HG03442 (cell line): ENCODE data around the gene PHF20.
"Not testable (repeated sequence)": the region's sequence is repeated elsewhere in the genome, so short reads cannot be mapped to it uniquely, and the experiment has no call there.

Experiments used
- ATAC-seq: cut with Tn5 transposase; IDR thresholded peaks from one replicate; pipeline ENCODE4 v1.9.1; 2021; ENCODE audit warnings: mild to moderate bottlenecking, moderate library complexity; ENCODE audit not compliant: unreplicated experiment

The PHF20 gene

DNA sequence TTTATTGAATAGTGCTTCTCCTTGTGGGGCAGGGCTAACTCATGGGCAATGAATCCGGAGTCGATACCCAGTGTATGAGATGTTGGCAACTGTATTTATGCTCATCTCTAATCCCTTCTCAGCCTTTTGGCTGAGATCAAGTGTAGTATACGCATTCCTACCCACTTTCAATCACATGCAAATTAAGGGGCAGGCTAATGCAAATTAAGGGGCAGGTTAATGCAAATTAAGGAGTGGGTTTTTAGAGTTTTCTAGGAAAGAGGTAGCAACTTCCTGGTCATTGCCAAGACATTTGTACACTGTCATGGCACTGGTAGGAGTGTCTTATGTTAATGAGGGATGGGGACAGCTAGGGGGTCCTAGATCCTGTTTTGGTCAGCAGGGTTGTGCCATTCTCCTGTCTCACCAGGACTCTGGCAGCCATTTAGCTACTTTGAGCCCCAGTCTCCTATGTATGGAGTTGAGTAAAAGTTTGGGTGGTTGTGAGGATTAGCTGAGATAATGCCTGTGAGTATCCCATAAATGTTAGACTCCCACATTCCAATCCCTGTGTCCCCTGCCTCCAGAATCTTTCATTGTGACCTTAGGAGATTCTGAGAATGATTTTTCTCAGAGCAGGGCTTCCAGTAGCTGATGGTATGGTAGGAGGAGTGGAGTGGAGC, 196.3 kb downstream of the PHF20 start, which contains the start of gene CNBD2:
TSS of gene CNBD2 (plus strand) at position 612 of the 662 bp plus-strand sequence. CDS start 173 bp downstream, outside the sequence.
- no peak for ATAC-seq

DNA sequence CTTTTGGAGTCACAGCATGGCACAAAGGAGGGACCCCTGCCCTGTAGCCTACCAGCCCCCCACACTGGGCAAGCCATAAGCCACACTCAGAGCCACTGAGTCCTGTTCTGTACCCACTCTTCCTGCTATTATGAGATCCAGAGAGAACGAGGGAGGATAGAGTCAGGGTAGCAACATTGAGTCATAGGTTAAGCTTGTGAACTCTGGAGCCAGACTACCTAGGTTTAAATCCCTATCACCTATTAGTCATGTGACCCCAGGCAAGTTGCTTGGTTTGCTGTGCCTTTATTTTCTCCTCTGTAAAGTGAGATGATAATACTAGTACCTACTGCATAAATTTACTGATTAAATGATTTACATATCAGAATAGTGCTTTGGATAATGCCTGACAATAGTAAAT, 197.1 kb downstream of the PHF20 start:
- ATAC-seq, result no peak

DNA sequence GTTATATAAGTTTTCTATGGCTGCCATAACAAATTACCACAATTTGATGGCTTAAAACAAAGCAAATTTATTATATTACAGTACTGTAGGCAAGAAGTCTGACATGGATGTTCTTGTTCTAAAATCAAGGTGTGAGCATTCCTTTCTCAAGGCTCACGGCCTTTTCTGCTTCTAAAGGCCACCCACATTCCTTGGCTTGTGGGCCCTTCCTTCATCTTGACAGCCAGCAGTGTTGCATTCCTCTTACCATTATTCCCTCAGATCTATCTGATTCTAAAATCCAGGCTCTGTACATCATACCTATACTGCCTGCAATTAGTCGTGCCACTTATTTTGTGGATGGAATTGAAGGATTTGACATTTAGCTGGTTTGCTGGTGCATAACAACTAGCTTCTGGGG, 200.2 kb downstream of the PHF20 start:
- no peak for ATAC-seq

DNA sequence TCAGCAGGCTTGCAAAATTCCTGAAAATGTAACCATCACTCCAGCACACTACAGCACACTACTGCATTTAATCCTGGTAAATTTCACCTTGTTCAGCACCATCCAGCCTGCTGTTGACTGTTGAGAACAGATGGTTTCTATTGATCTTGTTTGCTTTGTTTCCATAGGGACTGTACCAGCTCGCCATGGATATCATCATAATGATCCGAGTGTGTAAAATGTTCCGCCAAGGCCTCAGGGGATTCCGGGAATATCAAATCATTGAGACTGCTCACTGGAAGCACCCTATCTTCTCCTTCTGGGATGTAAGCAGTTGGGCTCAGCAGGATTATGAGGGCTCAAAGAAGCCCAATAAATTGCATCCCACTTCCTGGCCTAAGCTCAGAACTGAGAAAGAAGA, 200.6 kb downstream of the PHF20 start:
- no peak for ATAC-seq

DNA sequence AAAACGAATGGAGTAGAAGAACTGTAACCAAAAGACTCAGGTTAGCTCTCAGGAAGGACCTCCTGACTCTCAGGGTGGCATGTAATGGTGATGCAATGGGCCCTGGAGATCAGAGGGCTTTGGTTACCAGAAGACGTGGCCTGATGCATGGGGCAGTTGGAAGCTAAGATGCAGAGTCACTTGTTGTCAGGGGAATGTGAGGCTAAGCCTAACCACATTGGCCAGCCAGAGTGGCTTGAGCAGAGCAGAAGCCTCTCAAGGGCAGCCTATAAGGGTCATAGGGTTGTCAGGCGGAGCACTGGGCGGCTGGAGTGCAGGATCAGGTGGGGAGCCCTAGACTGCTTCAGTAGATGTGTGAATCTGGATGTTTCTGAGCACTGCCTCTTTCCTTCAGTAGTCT, 202.4 kb downstream of the PHF20 start:
- no peak for ATAC-seq

DNA sequence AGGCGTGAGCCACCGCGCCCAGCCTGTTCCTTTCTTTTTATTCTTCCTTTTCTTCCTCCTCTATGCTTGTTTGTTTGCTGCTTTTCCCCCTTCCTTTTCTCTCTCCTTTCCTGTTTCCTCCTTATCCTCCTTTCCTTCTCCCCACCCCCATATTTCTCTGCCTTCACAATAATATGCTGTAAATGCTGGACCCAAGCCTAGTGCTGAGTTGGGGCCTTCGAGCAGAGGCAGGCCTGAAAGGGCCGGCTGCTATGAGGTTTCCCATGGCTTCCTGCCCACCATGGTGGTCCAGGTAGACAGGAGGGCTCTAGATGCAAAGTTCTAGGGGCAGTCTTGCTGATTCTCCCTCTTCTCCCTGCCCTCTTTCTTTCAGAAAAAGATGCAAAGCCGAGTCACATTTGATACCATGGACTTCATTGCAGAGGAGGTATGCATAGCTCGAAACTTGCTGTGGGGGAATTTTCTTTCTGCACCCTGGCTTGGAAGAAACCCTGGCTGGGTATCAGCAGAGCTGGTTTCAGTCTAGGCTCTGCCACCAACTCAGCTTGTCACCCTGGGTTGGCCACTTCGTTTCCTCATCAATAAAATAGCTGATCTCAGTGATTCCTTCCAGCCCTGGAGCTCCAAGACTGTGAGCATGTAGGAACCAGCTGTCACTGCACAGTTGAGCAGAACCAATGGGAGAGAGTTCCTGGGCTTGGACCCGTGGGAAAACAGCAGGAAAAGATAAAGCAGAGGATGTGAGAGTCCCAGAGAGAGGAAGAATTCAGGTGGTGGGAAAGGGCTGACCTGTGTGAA, 204.0 kb downstream of the PHF20 start:
- ATAC-seq, result no peak

DNA sequence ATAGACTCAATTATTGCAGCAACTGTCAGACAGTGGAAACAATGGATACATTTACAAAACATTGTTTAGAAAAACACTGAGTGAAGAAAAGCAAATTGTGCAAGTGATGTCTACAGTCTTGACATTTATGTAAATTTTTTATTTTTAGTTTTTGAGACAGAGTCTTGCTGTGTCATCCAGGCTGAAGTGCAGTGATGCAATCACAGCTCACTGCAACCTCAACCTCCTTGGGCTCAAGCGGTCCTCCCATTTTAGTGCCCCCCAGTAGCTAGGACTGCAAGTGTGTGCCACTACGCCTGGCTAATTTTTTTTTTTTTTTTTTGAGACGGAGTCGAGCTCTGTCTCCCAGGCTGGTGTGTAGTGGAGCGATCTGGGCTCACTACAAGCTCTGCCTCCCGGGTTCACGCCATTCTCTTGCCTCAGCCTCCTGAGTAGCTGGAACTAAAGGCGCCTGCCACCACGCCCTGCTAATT, 206.3 kb downstream of the PHF20 start:
- ATAC-seq, result no peak

DNA sequence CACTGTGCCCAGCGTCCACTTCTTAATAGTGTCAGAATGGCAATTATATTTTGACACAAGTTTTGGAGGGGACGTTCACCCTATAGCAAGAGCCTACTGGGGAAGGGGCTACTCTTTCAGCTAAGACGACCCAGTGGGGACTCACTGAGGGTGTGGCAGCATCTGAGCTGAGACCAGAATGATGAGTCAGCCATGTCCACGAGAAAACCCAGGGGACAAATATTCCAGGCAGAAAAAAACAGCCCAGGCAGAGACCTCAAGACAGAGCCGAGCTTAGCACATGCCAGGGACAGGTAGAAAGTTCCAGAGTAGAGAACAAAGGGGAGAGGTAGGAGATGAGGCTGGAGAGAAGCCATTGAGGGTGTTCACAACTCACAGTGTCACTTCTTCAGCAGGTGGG, 207.7 kb downstream of the PHF20 start:
- no peak for ATAC-seq

DNA sequence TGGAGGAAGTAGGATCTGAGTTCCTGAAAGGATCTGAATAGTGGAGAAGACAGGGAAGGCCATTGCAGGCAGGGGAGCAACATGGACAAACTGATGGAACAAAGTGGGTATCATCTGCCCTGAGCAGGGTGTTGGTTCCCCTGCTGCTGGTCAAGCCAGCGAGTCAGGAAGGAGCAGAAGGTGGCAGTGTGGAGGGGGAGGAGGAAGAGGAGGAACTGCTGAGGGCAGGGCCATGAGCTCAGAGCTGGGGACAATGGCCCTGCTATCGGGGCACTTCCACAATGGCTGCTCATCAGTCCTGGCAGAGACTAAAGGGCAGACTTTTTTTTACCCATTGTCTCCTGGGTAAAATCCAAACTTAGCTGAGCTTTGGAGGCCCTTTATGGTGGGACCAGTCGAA, 210.2 kb downstream of the PHF20 start:
- no peak for ATAC-seq

DNA sequence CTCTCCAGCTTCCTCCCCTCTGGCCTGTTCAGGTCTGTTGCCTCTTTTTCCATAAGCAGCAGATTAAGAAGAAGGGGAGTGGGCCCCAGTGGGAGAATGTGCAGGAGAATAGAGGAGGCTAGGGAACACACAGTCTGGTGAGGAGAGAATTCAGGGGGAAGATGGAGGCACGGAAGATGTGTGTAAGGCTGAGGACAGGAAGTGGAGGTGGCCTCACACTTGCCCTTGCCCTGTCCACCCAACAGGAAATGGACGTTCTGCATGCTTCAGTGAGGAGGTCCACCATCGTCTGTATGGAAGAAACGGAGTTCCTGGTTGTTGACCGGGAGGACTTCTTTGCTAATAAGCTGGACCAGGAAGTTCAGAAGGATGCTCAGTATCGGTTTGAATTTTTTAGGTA, 212.6 kb downstream of the PHF20 start:
- no peak for ATAC-seq

DNA sequence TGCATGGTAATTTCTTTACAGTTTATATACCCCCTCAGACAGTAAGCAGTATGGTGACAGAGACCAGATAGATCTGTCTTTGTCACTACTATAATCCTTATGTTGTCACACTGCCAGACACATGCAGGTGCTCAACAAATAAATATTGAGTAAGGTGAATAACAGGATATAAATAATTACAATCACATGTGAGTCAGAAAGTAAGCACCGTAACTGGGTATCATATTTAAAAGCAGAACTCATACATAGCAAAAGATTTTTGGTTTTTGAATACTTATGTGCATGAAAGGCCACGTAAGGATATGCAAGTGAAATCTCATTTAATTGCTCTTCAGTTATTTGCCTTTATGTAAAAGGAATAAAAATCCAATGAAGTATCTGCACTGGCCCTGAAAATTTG, 214.0 kb downstream of the PHF20 start:
- no peak for ATAC-seq

DNA sequence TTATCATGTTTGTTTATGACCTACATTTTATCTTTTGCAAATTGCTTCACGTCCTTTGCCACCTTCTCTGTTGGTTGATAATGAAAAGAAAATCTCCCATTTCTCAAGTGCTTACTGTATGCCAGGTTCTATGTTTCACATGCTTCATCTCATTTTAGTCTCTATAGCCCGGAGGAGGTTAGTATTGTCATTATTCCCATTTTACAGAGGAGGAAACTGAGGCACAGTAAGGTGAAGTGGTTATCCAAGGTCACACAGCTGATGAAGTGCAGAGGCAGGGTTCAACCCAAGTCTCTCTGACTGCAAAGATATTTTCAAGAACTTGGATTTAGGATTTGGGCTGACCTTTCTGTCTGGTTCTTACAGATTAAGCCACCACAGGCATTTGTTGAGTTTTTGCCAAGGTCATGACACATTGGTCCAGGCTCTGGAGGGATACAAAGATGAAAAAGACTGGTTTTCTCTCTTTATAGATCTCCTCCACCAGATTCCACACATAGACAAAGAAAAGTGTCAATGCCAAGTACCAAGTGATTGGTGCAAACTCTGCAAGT, 217.2 kb downstream of the PHF20 start:
- no peak for ATAC-seq

DNA sequence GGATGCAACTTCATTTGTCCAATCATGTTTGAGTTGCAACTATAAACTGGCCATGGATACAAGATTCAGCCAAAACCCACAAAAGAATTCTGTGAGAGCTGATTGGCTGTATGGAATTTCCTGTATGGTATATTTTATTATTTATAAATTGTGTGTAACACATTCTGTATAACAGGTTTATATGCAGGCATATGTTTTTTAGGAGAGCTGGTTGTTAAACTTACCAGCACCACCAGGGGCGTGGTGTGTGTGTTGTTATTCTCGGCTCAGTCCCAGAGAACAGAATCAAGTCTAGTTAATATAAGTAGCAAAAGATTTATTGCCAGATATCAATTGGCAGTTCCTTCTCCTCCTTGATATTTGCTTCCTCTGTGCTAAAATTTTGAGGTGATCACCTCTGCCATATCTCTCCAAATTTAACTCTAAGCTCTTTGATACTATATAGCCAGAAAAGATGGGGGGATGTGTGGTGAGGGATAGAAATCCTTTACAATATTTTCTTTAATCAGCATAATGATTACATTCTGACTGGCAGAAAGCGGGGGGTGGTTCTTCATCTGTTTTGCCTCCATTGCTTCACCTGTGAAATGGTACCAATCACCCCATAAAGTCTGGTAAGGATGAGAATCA, 219.4 kb downstream of the PHF20 start:
- ATAC-seq, result no peak

DNA sequence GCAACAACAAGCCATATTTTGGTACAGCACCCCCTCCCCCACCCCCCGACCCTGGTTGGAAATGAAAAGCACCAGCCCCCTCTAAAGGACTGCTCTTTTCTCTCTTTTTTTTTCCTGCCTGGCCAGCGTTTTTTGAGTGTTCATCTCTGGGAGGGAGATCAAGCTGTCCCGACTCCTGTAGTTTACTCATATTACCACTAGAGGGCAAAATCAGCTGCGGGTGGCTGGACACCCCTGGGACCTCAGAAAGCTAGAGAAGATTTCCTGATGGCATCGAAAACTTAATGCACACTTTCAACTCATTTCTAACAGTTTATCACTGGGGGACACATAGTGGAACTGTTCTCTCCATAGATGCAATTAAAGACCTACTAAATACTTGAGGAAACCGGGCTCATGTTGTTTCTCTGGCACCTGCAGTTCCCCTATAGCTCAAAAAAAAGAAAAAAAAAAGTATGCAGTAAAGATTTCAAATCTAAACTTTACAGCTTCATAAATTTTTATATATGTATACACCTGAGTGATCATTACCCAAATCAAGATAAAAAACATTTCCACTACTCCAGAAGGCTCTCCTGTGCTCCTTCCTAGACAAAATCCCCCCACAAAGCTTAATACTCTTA, 221.0 kb downstream of the PHF20 start:
- no peak for ATAC-seq

DNA sequence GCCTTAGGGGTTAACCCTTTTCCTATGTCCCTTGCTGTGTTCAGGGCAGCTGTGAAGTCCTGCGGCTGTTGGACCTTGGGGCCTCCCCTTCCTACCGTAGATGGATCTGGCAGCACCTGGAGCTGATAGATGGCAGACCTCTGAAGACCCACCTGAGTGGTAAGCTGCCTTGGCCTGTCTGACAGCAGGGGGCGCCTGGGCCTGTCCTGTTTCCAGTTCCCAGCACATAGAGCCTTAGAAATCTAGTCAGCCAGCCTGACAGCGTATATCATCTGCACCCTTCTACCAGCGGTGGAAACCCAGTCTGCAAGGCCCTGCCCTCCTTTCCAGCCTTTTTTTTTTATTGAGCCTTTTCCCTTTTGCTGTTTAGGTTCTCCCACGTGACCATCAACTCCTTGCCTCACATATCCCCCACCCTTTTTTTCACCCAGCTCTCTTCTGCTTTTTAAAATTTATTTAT, 223.2 kb downstream of the PHF20 start:
- ATAC-seq, result no peak

DNA sequence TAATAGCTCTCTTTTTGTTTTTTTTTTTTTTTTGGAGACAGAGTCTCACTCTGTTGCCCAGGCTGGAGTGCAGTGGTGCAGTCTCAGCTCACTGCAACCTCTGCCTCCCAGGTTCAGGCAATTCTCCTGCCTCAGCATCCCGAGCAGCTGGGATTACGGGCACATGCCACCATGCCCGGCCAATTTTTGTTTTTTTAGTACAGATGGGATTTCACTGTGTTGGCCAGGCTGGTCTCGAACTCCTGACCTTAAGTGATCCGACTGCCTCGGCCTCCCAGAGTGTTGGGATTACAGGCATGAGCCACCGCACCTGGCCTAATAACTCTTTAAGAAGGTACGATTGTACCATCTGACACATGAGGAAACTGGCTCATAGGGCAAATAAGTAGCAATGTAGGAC, 224.7 kb downstream of the PHF20 start:
- ATAC-seq, result not testable (repeated sequence)
